Amniotic epithelial cell (primary cell): ENCODE data around the gene MACROD2.
A peak's percentile ranks its signal among the peaks of the same experiment; 100 is the strongest.
"Not testable (repeated sequence)": the region's sequence is repeated elsewhere in the genome, so short reads cannot be mapped to it uniquely, and the experiment has no call there.

Experiments
- DNase-seq: peaks from one replicate; pipeline ENCODE4 v3.0.0-alpha.2; 2010; ENCODE audit warnings: low read depth

The MACROD2 gene

GRCh38 chr20:14992961-14993360 lies 997.6 kb downstream of the MACROD2 start:
- peak; percentile 38 for DNase-seq

GRCh38 chr20:14996883-14997672 lies 1001.8 kb downstream of the MACROD2 start:
- DNase-seq: no peak

GRCh38 chr20:14997791-14998190 lies 1002.5 kb downstream of the MACROD2 start:
- peak; percentile 79 for DNase-seq

- DNase-seq: peak; percentile 90
These were observed 1010.1 kb downstream of the MACROD2 start for GRCh38 chr20:15005300-15005986.

- no peak for DNase-seq
These were observed 1016.3 kb downstream of the MACROD2 start for GRCh38 chr20:15011631-15012030.

- DNase-seq: no peak
These were observed 1017.2 kb downstream of the MACROD2 start for GRCh38 chr20:15012566-15012965.

- not testable (repeated sequence) for DNase-seq
These were observed 1021.6 kb downstream of the MACROD2 start for GRCh38 chr20:15016875-15017274.

- DNase-seq: no peak
These were observed 1023.6 kb downstream of the MACROD2 start for GRCh38 chr20:15018966-15019365.

- no peak for DNase-seq
These were observed 1025.5 kb downstream of the MACROD2 start for GRCh38 chr20:15020845-15021244.

GRCh38 chr20:15022921-15023320 lies 1027.6 kb downstream of the MACROD2 start:
- no peak for DNase-seq

- no peak for DNase-seq
These were observed 1031.4 kb downstream of the MACROD2 start for GRCh38 chr20:15026759-15027158.

- no peak for DNase-seq
These were observed 1035.5 kb downstream of the MACROD2 start for GRCh38 chr20:15030826-15031225.

GRCh38 chr20:15031546-15032351 lies 1036.4 kb downstream of the MACROD2 start:
- DNase-seq: no peak

- no peak for DNase-seq
These were observed 1037.0 kb downstream of the MACROD2 start for GRCh38 chr20:15032352-15032622.

- DNase-seq: no peak
These were observed 1038.0 kb downstream of the MACROD2 start for GRCh38 chr20:15033269-15033668.

- no peak for DNase-seq
These were observed 1038.6 kb downstream of the MACROD2 start for GRCh38 chr20:15033891-15034290.

- no peak for DNase-seq
These were observed 1041.6 kb downstream of the MACROD2 start for GRCh38 chr20:15036948-15037347.

- peak; percentile 23 for DNase-seq
These were observed 1043.9 kb downstream of the MACROD2 start for GRCh38 chr20:15039088-15039752.

GRCh38 chr20:15042723-15043122 lies 1047.4 kb downstream of the MACROD2 start:
- no peak for DNase-seq

- DNase-seq: peak; percentile 95
These were observed 1049.9 kb downstream of the MACROD2 start for GRCh38 chr20:15045246-15045645.

- DNase-seq: no peak
These were observed 1051.7 kb downstream of the MACROD2 start for GRCh38 chr20:15047042-15047441.

GRCh38 chr20:15047601-15048000 lies 1052.3 kb downstream of the MACROD2 start:
- DNase-seq: no peak
